IPS-20b (cell line): ENCODE data around the gene SLC2A6.

Experiments
- H3K27ac ChIP-seq: one replicate; pipeline ENCODE4 v1.5.1; 2013; ENCODE audit warnings: low read length
- H3K27me3 ChIP-seq: 2 replicates; pipeline ENCODE4 v1.6.1; 2013; ENCODE audit warnings: mild to moderate bottlenecking, low read length, inconsistent platforms; ENCODE audit not compliant: insufficient read depth
- H3K36me3 ChIP-seq: 2 replicates; pipeline ENCODE4 v1.6.1; 2013; ENCODE audit warnings: low read depth, mild to moderate bottlenecking, inconsistent platforms, low read length, moderate library complexity; ENCODE audit not compliant: insufficient read depth
- H3K4me1 ChIP-seq: 2 replicates; pipeline ENCODE4 v1.6.1; 2013; ENCODE audit warnings: mild to moderate bottlenecking, control low read depth, inconsistent platforms, low read length, moderate library complexity; ENCODE audit not compliant: insufficient read depth
- H3K4me3 ChIP-seq: 2 replicates; pipeline ENCODE4 v1.5.1; 2013; ENCODE audit warnings: mild to moderate bottlenecking, low read length, inconsistent platforms
- H3K9ac ChIP-seq: 2 replicates; pipeline ENCODE4 v1.6.1; 2013; ENCODE audit warnings: low read depth, mild to moderate bottlenecking, inconsistent platforms, low read length, moderate library complexity
- H3K9me3 ChIP-seq: 2 replicates; pipeline ENCODE4 v1.6.1; 2013; ENCODE audit warnings: mild to moderate bottlenecking, low read depth, low read length, inconsistent platforms; ENCODE audit not compliant: insufficient read depth

Gene SLC2A6

DNA sequence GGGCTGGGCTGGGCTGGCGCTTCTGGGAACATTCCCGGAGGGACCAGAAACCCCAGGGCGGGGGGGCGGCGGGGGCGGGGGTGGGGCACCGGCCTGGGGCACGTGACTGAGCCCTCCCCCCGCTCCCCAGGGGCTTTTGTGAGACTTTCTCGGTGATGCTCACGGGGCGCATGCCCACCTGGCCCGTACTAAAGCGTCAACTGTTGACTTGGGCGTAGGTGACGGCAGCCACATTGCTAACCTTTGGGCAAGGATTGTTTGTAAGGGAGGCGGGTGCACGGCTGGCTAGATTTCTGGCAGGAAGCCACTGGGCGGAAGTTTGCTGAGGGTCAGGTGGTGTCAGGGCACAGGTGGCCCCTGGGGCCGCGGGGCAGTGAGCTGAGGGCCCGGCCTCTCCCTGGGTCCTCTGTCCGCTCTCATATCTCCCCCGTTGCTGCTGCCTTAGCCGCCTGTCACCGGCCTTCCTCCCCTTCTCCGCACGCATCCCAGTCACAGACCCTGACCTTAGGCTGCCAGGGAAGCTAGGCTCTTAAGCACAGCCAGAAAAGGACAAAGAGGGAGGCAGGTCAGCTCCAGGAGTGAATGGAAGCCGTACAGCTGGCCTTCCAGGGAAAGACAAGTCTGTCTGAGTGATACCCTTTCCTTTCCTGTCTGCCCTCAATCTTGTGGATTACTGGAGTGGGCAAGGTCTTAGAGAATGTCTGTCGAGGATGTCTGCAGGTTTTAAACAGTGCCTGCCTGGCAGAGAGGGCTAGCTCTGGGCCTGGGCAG lies 18.3 kb downstream of the SLC2A6 start:
- Histone ChIP-seq H3K9ac (peak overlapping the region; percentile 84; the same call in 1 of the 2 replicates), H3K27ac (peak overlapping the region; percentile 65), H3K9me3 (no peaks in the 10 kb centered on the region), H3K27me3 (peaks cover 4% of the 10 kb centered on the region; the same call in 1 of the 2 replicates), H3K4me3 (peak overlapping the region; percentile 83), H3K36me3 (peaks cover 4% of the 10 kb centered on the region), H3K4me1 (peaks cover 7% of the 10 kb centered on the region)

DNA sequence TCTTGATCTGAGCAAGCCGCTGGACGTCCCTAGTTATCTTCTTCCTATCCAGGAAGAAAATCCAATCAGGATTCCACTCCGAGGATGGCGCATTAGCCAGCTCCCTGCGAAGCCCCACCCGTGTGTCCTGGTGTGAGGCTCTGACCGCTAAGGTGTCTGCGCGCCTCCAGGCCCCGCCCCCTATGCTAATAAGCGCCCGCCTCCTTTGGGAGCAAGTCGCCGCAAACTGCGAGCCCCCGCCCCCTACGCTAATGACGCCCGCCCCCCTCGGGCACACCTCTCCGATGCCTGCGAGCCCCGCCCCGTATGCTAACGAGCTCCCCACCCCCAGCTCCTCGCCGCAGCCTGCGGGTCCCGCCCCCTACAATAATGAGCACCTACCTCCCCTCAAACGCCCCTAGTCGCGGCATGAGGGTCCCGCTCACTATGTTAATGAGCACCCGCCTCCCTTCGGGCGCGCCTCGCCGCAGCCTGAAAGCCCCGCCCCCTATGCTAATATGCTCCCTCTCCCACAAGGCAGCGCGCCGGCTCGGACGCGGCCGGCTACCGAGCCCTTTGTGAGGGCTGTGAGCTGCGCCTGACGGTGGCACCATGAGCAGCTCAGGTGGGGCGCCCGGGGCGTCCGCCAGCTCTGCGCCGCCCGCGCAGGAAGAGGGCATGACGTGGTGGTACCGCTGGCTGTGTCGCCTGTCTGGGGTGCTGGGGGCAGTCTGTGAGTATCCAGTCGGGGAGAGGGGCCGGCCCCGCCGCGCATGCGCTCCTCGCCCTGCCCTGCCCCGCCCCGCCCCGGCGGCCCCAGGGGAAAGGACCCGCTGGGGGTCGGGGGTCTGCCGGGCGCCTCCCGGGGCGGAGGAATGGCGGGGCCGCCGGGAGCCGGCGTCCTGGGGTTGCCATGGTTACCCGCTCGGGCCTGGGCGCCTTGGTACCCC lies 19.2 kb downstream of the SLC2A6 start, which contains the start of gene CACFD1:
TSS of gene CACFD1 (plus strand) at position 503 of the 929 bp plus-strand sequence. CDS start at position 592, 89 bp downstream.
- peak within 1 kb of the TSS; percentile 65 for H3K27ac ChIP-seq
- H3K9ac ChIP-seq: peak within 1 kb of the TSS; percentile 90; the same call in 1 of the 2 replicates
- H3K4me3 ChIP-seq: peak within 1 kb of the TSS; percentile 83
- peaks cover 4% of the 10 kb centered on the region; the same call in 1 of the 2 replicates for H3K27me3 ChIP-seq
- no peaks in the 10 kb centered on the region for H3K9me3 ChIP-seq
- H3K4me1 ChIP-seq: peaks cover 7% of the 10 kb centered on the region
- H3K36me3 ChIP-seq: no peaks in the 10 kb centered on the region

DNA sequence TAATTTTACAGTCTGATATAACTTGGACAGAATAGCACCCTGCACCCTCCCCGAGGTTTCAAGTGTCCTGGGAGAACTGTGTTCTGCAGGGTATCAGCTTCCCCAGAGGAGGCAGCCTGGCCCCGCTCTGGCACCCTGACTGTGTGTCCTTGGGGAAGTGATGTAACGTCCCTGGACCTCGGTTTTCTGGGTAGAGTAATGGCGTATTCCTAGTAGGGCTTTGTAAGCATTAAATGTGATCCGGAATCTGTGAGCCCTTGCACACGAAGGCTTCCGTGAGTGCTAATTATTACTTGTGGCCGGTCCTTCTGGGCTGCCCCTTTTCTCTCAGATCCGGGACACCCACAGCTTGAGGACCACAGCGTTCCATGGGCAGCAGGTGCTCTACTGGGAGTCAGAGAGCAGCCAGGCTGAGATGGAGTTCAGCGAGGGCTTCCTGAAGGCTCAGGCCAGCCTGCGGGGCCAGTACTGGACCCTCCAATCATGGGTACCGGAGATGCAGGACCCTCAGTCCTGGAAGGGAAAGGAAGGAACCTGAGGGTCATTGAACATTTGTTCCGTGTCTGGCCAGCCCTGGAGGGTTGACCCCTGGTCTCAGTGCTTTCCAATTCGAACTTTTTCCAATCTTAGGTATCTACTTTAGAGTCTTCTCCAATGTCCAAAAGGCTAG lies 20.1 kb downstream of the SLC2A6 start:
- Histone ChIP-seq H3K4me3 (peak overlapping the region; percentile 83), H3K27ac (no peak overlapping the region)

DNA sequence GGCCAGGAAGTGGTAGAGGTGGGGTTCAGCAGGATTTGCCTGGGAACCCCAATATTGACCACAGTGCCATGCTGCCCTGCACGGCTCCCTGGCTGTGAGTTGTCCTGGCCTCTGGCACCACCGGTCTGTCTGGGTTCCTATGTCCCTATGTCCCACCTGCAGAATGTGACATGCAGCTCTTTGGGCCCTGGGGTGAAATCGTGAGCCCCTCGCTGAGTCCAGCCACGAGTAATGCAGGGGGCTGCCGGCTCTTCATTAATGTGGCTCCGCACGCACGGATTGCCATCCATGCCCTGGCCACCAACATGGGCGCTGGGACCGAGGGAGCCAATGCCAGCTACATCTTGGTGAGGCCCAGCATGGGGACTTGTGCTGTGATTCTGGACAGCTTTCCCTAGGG lies 21.2 kb downstream of the SLC2A6 start:
- peaks cover 4% of the 10 kb centered on the region; the same call in 1 of the 2 replicates for H3K27me3 ChIP-seq
- no peaks in the 10 kb centered on the region for H3K36me3 ChIP-seq
- H3K4me1 ChIP-seq: peaks cover 7% of the 10 kb centered on the region
- no peaks in the 10 kb centered on the region for H3K9me3 ChIP-seq
- H3K4me3 ChIP-seq: no peak overlapping the region
- no peak overlapping the region for H3K9ac ChIP-seq
- H3K27ac ChIP-seq: no peak overlapping the region

More for the DNA sequence above, 20.1 kb downstream of the SLC2A6 start:
- peaks cover 7% of the 10 kb centered on the region for H3K4me1 ChIP-seq
- H3K9me3 ChIP-seq: no peaks in the 10 kb centered on the region
- H3K9ac ChIP-seq: peak overlapping the region; percentile 40; the same call in 1 of the 2 replicates
- H3K27me3 ChIP-seq: peaks cover 4% of the 10 kb centered on the region; the same call in 1 of the 2 replicates
- H3K36me3 ChIP-seq: no peaks in the 10 kb centered on the region

DNA sequence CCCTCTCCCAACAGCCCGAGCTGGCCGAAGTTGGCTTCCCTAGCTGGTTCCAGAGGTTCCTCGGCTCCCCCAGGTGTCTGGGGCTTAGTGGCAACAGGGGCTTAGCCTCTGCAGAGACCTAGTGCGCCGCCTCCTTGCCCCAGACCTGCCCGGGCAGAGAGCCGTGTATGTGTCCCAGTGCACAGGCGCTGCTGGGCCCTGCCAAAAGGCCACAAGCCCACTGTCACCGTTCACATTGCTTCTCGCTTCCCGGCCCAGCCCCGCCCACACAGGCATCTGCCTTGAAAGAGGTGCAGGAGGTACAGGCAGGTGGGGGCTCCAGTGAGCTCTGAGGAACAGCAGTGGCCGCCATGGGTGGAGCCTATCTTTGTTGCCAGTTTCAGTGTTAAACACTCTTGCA lies 21.7 kb downstream of the SLC2A6 start:
- peaks cover 4% of the 10 kb centered on the region; the same call in 1 of the 2 replicates for H3K27me3 ChIP-seq
- H3K9ac ChIP-seq: no peak overlapping the region
- peaks cover 7% of the 10 kb centered on the region for H3K4me1 ChIP-seq
- H3K27ac ChIP-seq: no peak overlapping the region
- no peaks in the 10 kb centered on the region for H3K36me3 ChIP-seq
- H3K4me3 ChIP-seq: no peak overlapping the region
- H3K9me3 ChIP-seq: no peaks in the 10 kb centered on the region

DNA sequence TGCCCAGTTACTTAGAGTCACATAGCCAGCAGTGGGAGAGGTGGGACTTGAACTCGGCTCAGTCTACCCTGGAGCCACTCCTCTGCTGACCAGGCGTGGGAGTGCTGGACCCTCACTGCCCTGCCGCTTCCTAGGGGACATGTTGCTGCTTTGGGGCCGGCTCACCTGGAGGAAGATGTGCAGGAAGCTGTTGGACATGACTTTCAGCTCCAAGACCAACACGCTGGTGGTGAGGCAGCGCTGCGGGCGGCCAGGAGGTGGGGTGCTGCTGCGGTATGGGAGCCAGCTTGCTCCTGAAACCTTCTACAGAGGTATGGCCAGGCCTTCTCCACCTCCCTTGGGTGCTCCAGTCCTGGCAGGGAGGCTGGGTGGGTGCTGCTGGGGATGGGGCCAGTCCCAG lies 22.5 kb downstream of the SLC2A6 start:
- no peak overlapping the region for H3K9ac ChIP-seq
- no peak overlapping the region for H3K27ac ChIP-seq
- no peaks in the 10 kb centered on the region for H3K36me3 ChIP-seq
- peaks cover 7% of the 10 kb centered on the region for H3K4me1 ChIP-seq
- peaks cover 4% of the 10 kb centered on the region; the same call in 1 of the 2 replicates for H3K27me3 ChIP-seq
- no peaks in the 10 kb centered on the region for H3K9me3 ChIP-seq
- H3K4me3 ChIP-seq: no peak overlapping the region

DNA sequence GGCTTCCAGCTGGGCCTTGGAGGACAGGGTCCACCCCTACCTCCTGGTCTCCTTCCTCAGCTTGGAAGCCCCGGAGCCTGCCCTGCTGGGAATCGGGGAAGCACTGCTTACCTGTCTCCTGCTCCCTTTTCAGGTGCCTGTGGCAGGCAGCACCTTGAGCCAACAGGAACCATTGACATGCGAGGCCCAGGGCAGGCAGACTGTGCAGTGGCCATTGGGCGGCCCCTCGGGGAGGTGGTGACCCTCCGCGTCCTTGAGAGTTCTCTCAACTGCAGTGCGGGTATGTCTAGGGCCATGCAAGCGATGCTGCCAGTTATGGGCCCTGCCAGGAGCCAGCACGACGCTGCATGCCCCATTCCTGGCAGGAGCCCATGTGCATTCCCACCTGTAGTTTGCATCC lies 23.0 kb downstream of the SLC2A6 start:
- no peak overlapping the region for H3K9ac ChIP-seq
- H3K4me1 ChIP-seq: peaks cover 3% of the 10 kb centered on the region
- H3K27me3 ChIP-seq: peaks cover 4% of the 10 kb centered on the region; the same call in 1 of the 2 replicates
- no peaks in the 10 kb centered on the region for H3K36me3 ChIP-seq
- no peaks in the 10 kb centered on the region for H3K9me3 ChIP-seq
- H3K4me3 ChIP-seq: no peak overlapping the region
- H3K27ac ChIP-seq: no peak overlapping the region

DNA sequence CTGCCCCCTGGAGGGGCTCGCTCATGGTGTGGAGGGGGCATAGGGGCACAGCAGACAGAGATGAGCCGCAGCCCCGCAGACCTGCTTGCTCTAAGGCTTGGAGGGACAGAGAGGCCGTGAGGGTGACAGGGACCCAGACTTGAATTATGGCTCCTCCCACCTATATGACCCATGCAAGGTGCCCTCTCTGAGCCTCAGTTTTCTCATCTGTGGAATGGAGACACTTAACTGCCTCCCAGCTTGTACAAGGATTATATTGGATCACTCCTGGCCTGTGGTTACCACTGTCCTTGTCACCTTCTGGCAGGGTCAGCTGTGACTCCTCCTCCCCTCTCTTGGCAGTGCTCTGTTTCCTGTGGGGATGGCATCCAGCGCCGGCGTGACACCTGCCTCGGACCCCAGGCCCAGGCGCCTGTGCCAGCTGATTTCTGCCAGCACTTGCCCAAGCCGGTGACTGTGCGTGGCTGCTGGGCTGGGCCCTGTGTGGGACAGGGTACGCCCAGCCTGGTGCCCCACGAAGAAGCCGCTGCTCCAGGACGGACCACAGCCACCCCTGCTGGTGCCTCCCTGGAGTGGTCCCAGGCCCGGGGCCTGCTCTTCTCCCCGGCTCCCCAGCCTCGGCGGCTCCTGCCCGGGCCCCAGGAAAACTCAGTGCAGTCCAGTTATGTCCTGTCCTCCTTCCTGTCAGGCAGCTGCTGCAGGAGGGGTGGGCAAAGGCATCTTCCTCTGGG lies 23.8 kb downstream of the SLC2A6 start:
- no peaks in the 10 kb centered on the region for H3K9me3 ChIP-seq
- H3K27me3 ChIP-seq: peaks cover 4% of the 10 kb centered on the region; the same call in 1 of the 2 replicates
- H3K36me3 ChIP-seq: no peaks in the 10 kb centered on the region

DNA sequence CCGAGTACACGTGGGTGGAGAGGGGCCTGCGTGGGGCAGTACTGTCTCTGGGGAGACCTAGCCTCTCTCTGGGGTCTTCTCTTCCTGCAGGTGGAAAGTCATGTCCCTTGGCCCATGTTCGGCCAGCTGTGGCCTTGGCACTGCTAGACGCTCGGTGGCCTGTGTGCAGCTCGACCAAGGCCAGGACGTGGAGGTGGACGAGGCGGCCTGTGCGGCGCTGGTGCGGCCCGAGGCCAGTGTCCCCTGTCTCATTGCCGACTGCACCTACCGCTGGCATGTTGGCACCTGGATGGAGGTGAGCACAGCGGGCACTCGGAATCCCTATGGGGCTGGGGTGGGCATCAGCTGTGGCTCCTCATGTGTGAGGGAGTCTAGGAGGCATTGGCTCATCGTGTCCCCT lies 24.6 kb downstream of the SLC2A6 start:
- H3K36me3 ChIP-seq: no peaks in the 10 kb centered on the region
- no peak overlapping the region for H3K27ac ChIP-seq
- no peak overlapping the region for H3K4me3 ChIP-seq
- H3K27me3 ChIP-seq: peaks cover 4% of the 10 kb centered on the region; the same call in 1 of the 2 replicates
- no peaks in the 10 kb centered on the region for H3K4me1 ChIP-seq
- no peaks in the 10 kb centered on the region for H3K9me3 ChIP-seq
- H3K9ac ChIP-seq: no peak overlapping the region

More for the DNA sequence above, 23.8 kb downstream of the SLC2A6 start:
- H3K4me3 ChIP-seq: no peak overlapping the region
- no peak overlapping the region for H3K27ac ChIP-seq
- H3K9ac ChIP-seq: no peak overlapping the region
- no peaks in the 10 kb centered on the region for H3K4me1 ChIP-seq

DNA sequence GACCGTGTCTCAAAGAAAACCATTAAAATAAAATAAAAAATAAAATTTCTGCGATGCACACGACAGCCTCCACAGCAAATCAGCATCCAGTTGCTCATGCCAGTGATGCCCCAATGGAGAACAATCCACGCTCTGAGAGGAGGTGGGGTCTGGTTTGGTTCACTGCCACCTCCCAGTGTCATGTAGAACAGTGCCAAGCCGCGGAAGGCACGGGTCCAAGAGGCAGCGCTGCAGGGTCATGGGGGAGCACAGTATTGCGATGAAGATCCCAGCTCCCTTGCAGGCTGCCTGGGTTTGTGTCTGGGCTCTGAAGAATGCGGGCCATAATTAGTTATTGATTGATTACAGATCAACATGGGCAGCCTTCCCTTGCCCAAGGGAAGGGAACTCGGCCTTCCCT lies 25.2 kb downstream of the SLC2A6 start:
- Histone ChIP-seq H3K4me3 (no peak overlapping the region), H3K9me3 (no peaks in the 10 kb centered on the region), H3K36me3 (no peaks in the 10 kb centered on the region), H3K4me1 (no peaks in the 10 kb centered on the region), H3K9ac (no peak overlapping the region), H3K27ac (no peak overlapping the region), H3K27me3 (peaks cover under 1% of the 10 kb centered on the region; the same call in 1 of the 2 replicates)
